ENCODE data around the gene DPYSL3.

The DPYSL3 gene

GRCh38 chr5:147434049-147434448 is 75.8 kb downstream of the DPYSL3 start:
- DNase-seq: no peak

- no peak for DNase-seq
These were observed 77.5 kb downstream of the DPYSL3 start for GRCh38 chr5:147432323-147432722.

DNA sequence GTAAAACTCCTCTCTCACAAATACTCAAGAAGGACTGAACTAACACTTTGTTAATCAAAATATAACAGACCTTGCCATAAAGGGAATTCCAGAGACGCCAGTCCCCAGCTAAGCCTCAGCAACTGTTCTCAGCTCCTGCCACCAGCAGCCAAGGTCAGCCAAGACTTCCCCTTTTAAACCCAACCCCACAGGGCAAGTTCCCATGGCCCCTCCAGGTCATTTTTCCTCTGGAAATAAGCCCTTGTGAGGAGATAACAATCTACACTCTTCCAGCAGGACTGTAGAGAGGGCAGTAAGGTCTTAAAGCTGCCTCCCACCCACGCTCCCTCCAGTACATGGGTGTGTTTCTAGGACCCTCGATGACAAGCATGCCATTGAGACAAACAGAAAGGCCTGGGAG is 78.3 kb downstream of the DPYSL3 start:
- no peak for DNase-seq

- DNase-seq: no peak
These were observed 79.2 kb downstream of the DPYSL3 start for GRCh38 chr5:147430628-147431027.

DNA sequence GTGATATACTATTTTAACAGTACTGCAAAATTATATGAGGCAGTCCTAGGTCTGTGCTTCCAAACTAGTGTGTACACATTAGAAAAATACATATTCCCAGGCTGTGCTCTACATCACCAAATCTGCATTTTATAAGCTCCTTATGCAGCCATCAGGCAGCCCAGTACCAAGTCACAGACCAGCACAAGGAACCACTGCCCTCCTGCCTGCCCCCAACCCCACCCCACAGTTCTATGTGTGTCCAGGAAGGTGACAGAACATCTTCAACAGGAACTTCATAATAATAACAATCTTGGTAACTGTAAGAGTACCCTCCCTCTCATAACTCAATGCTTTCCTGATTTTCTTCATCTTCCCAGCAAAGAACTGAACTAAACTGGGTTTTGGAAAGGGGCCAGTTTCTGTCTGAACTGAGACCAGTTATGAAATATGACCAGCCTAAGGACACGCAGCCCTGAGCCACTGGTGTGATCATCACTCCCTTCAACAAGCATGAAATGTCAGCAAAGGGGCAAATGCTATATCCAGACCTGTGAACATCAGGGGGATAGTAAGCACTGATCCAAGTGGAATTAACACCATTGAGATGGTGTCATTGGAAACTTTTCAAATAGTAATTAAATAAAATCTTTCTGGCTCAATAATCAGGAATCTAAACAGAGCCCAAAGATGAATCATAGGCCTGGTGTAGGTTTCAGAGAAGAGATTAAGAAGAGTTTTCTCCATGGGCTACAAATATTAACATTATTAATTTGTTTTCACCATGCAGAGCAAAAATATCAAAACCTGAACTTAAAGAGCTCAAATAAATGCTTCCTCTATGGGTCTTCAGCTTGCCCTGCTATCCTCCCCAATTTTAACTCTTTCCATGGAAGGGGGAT is 82.1 kb downstream of the DPYSL3 start:
- DNase-seq: no peak

DNA sequence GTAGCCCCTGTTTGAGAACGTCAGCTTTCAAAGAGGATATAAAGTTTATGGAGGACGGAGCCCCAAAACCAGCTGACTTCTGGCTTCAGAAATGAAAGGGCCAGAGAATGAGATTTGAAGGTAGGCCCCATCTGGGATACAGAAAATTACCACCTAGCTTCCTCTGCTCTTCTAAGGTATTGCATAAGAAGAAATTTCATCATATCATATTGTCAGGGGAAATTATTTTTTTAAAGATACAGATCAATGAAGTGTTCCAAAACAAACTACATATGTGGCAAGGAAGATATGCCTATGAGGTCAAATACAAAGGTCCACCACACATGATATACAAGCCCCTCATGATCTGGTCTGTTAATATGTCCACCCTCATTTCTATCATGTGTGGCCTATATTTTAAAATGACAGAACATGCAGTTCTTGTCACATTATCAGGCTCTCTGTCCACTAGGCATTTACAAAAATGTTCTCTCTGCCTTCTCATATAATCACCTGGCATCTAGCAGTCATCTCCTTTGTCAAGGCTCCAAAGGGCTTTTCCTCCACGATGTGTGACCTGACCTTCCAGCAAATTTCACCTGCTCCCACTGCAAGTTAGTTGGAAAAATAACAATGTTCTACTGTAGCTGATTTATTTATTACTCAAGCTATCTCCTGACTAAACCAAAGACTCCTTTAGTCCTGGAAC is 83.1 kb downstream of the DPYSL3 start:
- DNase-seq: no peak

DNA sequence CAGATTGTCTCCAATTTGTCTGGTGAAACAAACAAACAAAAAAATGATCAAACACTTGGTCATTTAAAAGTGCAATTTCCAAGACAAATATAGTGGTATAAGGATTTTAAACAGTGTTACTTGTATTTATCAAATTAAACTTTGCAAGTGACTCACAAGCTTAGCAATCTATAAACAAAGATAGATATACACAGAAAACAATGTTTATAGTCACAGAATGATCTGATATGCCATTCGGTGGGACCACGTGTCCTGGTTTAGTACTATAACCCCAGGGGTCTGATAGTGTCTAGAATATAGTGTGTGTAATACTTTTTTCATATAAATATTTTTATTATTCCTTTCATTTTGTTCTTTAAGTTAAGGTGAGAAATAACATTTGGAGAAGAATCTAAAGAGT is 91.3 kb downstream of the DPYSL3 start:
- DNase-seq: no peak

- DNase-seq: no peak
These were observed 92.6 kb downstream of the DPYSL3 start for GRCh38 chr5:147417135-147417813.

- DNase-seq: no peak
These were observed 94.2 kb downstream of the DPYSL3 start for GRCh38 chr5:147415651-147416050.

GRCh38 chr5:147413266-147413665 is 96.6 kb downstream of the DPYSL3 start:
- no peak for DNase-seq

GRCh38 chr5:147412561-147412960 is 97.3 kb downstream of the DPYSL3 start:
- DNase-seq: no peak

GRCh38 chr5:147411359-147412319 is 98.2 kb downstream of the DPYSL3 start:
- no peak for DNase-seq

DNA sequence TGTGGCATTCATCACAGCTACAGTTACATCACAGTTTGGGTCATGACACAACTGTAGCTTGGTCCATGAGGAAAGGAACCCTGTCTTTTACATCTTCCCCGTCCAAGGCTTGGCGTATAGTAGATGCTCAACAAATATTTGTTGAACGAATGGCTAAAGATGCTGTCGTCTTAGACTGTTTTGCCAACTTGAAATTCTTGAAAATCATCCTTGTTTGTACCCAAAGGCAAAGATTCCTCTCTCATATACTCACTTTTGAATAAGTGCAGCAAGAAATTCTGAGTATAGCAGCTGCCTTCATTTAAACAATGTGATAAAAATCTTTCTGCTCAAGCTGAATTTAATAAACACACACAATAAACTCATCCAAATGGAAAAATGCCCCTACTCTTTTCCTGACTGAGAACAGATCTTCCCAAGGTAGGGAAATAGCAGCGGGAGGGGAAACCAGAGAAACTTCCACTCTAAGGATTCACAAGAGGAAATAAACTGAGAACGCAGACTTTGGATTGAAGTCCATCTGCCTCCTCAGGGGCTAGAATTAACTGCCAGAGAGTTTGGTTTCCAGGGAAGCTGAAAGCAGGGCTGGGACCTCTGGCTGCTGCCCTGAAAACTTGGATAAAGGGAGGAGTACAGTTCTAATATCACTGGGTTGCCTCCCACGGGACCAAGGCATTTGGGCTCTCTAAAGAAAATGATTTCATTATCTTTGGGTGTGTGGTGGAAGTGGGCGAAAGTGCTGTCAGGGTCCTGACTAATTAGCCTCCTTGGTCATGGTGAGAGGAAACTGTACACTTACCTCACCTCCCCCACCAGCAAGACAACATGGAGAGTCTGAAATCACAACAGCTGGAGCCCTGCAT is 99.1 kb downstream of the DPYSL3 start:
- DNase-seq: no peak

- DNase-seq: no peak
These were observed 100.9 kb downstream of the DPYSL3 start for GRCh38 chr5:147408980-147409379.

DNA sequence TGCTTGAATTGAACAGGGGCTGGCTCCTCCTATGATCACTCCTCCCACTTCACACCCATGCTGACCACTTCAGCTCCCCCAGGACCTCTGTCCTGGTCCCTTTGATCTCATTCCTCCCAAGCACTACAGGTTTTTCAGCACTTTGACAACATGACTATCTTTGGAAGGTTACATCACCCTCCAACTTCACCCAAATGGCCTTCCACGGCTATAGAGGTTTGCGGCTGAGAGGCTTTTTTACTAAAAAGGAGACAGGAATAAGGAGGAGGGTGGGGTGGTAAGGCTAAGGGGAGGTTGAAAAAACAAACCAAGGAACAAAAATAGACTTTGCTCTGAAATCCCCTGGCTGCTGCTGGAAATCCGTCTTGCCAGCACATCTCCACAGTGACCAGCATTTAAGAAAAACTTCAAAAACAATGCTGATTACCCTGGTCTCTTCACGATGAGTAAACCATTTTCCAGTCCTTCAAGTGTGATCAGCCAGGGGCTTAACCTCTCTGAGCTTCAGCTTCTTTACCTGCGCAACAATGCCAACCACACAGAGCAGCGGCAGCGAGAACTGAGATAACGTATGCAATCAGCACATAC is 102.7 kb downstream of the DPYSL3 start:
- no peak for DNase-seq

GRCh38 chr5:147406636-147407035 is 103.2 kb downstream of the DPYSL3 start:
- no peak for DNase-seq

- no peak for DNase-seq
These were observed 105.2 kb downstream of the DPYSL3 start for GRCh38 chr5:147404706-147405105.

GRCh38 chr5:147403651-147404640 is 105.9 kb downstream of the DPYSL3 start:
- DNase-seq: no peak

GRCh38 chr5:147400881-147401280 is 109.0 kb downstream of the DPYSL3 start:
- no peak for DNase-seq
